Fibroblast of skin of right biceps (primary cell): Measurements from ENCODE around the gene APOB.

Source experiments
- DNase-seq: peaks from one replicate; pipeline ENCODE4 v3.0.0-alpha.2; 2013

The APOB gene

DNA sequence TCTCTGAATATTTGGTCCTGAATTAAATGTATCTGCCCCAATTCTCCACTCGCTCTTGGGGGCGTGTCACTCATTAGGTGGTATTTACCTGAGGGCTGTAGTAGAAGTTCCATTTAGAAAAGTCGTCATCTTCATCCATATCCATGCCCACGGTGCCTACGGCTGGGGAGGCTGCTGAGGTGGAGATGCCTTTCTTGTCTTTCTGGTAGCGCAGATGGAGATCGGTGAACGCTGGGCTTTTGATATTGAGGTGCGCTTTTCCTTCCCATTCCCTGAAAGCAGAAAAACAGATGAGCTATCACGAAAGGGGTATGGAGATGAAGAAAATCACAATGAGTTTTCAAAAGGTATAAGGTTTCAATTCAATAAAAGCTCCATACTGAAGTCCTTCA, 39.7 kb downstream of the APOB start:
- no peak for DNase-seq

DNA sequence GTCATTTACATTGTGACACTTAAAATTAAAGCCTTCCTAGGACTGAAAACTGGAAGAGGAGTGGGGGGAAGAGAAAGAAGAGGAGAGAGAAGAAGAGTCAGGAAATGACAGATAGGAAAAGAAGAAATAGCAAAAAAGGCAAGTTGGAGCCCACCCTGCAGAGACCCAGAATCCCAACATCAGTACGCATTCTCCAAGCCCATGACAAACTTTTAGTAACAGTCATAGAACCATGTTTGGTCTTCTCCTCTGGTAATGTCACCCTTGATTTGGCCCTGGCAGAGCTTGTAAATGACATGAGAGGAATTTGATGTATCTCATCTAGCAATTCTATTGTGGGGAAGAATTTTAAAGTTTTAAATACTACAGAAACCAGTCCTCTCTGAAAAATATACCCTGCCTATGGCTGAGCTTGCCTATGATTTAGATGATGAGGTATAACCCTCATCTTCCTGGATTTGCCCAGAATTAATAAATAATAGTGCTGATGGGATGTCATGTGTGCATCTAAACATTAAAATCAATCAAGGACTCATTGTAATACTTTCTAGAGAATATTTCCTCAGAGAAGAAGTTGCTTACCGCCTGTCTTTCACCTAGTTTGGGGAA, 40.2 kb downstream of the APOB start:
- no peak for DNase-seq

DNA sequence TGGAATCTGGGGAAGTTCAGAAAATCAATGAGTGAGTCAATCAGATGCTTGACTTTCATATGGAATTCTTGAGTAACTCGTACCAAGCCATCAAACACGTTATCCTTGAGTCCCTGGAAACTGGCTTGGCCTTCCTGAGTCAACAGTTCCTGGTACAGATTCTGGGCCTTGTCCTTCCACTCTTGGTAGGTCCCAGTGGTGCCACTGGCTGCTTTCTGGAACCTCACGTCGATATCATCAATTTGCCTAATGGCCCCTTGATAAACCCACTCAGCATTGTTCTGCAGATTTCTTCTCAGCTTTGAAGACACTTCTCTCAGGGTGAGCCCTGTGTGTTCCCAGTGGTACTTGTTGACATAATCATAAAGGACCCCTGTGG, 41.1 kb downstream of the APOB start:
- DNase-seq = no peak

DNA sequence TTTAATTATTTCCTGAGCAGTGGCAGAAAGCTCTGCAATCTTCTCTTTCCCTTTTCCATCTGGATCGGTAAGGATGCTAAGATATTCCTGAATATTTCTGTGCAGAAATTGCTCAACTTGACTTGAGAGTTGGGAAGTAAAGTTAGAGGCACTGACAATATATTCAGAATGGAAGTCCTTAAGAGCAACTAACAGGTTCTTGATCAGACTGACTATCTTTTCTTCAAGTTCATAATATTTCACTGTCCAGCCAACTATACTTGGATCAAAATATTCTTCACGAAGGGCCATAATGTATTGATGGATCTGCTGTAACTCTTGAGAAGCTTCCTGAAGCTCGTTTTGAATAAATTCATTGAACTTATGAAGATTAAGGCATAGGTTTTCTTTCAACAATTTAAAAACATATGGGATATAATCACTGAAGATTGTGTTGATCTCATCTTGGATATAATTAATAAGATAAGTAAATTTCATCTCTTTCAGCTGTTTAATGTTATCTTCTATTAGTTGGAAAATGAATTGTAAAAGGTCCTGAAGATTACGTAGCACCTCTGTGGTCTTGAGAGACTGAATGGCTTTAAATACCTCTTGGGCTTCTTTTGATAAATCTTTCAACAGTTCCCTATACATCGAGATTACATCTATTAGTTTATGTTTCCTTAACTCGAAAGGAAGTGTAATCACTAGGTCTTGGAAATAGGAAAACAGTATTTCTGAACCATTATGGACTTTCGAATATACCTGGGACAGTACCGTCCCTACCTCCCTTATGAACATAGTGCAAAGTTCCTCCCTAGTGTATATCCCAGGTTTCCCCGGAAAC, 41.7 kb downstream of the APOB start:
- no peak for DNase-seq

DNA sequence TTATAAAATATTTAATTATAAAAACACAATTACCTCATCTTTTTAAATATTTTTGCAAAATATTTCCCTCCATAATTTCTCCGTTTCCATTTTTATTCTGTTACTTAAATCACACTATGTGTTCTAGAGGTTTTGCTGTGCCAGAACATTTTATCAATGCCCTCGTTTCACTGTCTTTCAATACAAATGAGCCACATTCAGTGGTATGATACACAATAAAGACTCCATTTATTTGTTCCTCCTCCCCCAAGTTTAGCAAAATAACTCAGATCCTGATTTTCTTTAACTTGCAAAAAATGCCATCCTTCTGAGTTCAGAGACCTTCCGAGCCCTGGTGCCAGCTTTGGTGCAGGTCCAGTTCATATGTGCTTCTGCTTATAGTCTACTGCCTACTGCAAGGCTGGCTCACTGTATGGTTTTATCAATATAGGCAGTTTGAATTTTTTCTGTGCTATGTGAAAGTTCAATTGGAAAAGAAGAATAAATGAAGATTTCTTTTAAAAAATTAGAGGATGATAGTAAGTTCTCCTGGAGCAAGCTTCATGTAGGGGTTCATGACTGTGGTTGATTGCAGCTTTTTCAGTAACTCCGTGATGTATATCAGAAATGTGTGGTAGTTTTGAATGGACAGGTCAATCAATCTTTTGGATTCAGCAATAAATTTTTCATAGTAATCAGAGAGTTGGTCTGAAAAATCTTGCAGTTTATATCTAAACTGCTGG, 42.5 kb downstream of the APOB start:
- DNase-seq = no peak

DNA sequence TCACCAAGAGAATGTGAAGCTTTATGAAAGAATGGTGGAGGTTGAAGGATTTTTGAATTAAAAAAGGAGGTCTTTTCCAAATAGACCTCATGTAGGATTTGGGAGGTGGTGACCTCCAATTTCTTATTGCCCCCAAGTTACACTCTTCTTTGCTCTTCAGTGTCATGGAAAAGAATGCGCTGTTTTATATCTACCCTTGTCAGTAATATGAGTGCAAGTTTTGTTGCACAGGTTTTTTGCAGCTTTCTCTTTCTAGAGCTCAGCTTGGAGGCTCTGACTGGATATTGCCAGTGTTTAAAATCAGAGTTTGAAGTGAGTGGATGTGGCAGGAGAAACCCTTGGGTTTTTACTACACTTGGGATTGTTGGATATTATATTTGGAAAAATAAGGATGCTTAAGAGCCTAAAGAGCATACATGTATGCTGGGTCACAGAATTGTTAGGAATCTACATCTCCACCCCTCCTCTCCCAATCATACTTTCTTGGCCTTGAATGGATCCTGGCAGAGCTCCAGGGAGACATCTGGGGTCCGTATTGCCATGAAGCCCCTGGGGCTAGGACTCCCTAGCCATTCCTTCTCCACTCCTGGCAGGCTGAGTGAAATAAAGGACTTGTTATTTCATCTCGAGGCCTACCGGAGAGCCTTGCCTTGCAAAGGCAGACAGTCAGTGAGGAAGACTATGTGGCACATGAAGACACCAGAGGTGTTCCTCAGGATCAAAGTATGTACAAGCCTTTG, 43.8 kb downstream of the APOB start:
- no peak for DNase-seq

DNA sequence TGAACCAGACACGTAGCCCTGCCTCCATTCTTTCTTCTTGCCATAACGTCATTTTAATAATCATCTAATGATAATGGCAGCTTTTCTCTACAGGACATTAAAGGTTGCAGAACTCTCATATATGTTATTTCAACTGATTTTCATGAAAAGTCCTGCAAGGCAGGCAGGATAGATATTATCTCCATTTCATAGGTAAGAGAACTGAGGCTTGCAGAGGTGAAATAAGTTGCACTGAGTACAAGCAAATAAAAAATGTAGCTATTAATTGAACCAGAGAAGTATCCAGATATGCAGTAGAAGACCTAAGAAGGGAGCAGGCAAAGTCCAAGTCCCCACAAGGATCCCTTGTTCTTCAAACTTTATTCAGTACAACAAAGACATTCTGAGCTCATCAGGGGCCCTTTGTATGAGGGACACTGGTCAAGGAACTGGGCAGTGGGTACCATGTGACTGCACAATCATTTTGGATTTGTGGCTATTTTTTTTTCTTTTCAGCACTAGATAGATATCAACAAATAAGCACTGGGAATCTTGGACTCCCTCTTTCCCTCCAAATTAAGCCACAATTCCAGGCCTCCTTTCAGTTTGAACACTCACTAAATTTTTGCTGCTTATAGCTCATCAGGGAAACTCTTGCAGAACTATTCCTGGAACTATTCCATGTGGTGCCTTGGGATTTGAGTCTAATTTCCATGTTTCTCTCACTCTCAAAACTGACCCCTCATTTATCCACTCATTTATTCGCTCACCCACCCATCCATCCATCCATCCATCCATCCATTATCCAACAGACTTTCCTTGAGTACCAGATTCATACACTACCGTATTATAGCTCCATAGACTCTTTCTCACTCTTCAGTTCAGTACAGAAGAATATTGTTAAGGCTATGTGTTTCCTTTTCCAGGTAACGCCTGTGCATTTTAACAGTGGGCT, 44.6 kb downstream of the APOB start:
- DNase-seq = no peak

DNA sequence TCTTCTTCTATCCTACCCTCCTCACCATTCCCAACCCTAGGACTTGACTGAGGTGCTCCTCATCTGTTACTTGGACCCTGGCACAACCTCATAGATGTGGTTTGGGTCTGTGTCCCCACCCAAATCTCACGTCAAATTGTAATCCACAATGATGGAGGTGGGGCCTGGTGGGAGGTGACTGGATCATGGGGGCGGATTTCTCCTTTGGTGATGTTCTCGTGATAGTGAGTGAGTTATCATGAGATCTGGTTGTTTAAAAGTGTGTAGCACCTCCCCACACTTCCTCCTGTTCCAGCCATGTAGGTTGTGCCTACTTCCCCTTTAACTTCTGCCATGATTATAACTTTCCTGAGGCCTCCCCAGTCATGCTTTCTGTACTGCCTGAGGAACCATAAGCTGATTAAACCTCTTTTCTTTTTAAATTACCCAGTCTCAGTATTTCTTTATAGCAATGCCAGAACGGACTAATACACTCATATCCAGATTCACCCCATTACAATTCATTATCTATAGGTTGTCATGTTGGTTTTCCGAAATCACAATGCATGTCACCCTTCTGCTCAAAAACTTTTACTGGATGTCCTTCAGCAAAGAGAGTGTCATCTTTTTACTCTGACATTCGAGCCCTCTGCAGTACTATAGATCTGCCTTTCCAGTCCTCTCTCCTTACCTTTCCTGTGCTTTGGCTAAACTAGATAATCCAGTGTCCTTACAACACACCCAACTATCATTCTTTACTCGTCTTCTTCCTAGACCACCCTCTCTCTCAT, 45.7 kb downstream of the APOB start:
- DNase-seq = no peak

DNA sequence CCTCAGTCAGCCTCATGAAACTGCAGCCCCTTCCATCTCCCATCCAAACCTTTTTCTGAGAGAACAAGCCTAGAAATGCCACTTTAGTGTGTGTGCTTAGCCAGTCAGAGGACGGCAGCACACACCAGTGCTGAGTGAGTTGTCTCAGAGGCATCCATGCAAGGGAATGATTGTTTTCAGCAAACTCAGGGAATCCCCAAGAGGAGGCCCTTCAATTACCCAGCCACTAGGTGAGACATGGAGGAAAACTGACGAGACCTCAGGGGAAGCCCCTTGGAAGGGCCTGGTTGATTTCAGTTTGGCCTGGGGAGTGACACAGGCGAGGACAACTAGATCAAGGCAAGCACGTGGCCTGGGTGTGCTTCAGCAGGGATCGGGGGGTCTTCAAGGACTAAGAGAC, 49.7 kb downstream of the APOB start:
- no peak for DNase-seq

DNA sequence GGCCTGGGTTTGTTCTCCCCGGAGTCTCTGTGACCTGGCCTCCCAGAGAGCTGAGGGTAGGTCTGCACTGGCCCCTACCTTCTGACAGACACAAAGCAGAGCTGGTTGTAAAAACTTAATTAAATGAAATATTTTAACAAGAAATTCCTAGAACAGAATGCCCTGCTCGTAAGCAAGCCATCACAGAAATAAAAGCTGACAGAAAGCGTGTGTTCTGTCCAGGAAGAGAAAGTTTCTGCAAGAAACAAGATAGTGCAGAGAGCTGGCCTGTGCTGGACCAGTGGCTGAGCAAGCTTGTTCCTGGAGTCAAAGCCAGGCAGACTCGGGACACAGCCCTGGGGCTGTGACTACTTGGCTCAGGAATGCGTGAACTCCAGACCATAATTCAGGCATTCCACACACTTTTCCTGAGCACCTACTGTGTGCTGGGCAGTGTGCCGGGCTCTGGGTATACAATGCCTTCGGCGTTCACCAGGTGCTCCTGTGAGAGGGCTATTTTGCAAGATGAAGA, 51.6 kb downstream of the APOB start:
- peak; percentile 9 for DNase-seq

DNA sequence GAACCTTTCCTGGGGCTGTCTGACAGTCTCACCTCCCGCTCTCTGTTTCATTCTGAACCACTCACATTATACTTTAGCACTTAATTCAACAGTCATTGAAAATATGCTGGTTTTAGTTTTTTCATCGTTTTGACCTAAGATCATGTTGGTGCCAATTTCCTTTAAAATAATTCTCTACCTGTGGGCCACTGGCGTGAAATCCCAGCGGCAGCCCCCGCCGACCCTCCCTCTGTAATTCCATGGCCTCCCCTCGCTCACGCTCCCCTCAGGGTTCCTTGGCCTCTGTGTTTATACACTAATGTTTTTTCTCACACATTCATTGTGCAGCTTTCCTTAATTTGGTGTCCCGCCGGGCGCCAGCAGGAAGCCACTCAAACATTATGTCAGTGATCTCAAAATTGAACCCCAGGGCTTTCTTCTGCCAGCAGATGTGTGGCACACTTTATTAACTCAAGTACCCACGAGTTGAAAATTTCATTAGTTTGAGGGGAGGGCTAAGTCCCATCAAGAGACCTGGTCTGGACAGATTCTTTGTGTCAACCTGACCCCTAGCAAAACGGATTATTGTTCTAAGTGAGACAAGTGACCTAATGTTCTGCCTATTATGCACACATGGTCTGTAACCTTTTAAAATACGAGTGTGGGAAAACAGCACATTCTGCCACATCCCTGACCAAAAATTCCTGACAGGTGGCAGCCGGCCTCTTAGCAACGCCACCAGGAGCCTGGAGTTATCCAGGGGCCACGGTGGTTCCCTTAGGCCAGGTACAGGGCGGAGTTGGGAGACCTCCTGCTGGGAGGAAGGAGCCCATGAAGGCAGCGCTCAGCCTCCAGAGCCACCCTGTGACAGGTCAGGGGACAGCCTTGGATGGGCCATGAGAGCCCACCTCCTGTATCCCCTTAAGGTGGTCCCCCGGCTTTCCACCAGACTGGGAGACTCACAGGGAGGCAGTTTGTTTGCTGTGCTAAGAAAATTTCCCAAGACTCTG, 53.1 kb downstream of the APOB start:
- no peak for DNase-seq

DNA sequence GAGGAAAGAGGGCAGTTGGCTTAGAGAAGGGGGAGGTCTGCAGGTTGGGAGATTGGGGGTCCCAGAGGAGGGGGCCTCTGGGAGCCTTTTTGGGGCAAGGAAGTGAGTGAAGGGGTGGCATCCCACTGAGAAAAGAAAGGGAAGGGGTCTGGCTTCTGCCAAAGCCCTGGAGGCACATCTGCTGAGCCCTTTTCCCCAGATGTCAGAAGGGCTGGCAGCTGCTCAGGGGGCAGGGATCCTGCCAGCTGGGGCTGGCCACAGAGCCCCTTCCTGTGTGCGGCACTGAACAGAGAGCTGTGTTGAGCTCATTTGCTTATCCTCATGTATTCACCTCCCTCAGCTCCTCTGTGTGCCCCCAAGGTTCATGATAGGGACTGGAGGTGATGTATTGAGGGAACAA, 54.5 kb downstream of the APOB start:
- DNase-seq = no peak

DNA sequence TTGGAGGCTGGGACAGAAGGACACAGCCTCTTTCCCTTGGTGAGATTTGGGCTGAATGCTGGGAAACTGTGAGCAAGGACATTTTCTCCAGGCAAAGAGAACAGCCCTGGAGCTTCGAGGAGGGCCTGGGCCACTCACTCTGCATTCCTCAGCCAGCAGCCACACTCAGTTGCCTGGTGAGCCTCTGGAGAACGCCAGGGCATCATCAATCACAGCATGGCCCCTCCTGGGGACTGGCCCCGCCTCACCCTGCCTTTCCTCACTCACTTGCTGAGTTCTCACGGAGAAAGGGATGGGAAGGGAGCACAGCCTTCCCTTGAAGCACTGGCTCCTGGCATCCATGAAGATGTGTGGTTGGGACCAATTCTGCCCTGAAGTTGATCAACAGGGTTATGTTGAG, 55.0 kb downstream of the APOB start:
- no peak for DNase-seq

DNA sequence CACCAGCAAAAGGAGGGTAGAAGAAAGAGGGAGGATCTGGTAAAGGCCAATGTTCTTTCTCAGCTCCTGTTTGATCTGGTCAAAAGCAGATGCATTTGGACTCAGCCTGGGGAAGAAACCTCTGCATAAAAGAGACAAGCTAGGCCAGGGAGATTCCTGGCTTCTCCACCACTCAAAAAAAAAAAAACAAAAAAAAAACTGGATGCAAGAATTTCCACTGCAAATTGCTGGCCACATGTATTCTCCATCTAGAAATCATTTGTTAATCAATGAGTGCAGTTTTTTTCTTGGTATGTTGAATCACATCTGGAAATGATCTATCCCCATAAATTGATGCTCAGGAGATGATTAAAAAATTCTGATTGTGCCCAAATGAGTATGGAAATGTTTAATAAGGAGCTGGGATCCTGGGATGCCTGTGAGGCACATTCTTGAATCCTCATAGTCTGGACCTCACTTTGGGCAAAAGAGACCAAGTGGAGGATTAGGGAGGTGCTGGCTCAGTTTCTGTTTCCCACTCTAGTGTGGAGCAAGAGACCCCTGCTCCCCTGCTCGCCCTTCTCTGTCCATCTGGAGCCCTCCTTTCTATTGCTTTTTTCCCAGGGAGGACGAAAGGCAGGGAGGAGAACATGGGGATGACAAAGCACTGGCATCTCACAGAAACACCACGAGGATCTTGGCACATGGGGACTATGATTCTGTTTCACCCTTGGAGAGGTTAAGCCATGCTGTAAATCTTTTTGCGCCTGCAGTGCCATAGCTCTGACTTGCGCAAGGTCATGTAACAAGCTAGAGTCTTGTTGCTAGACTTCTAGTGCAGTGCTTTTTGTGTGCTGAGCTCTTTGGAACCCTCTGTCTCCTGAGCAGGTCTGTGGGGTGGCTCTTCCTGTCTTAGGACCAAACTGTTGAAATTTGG, 57.6 kb downstream of the APOB start:
- no peak for DNase-seq

DNA sequence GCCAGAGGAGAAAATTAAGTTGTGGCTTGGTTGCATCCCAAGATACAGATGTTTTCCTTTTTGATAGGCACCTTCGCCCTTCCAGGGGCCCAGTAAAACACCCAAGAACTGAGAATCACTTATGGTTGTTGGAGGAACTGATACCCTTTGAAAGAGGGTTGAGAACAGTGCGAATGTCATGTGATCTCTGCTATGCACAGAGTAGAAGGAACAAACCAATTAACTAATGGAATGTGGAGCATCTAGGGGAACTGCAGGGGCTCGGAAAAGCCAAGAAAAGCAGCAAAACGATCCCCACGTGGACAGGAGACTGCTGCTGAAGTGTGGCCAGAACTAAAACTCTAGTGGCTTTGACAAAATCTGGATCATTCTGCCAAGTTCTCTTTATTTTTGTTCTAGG, 58.8 kb downstream of the APOB start:
- no peak for DNase-seq

DNA sequence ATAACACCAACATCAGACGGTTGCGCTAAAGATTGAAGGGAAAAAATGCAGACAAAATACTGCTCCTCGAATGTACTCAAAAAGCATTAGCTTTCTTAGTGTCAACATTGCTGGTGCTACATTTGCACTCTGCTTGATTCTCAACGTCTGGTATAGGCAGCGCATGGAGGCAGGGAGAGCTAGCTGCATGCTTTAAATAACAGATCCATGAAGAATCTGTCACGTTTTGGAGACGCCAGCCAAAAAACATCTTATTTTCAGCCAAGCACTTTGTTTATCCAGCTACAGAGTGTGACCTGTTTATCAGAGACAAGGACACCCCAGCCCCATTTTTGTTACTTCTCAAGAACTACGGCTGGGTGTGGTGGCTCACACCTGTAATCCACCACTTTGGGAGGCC, 59.5 kb downstream of the APOB start:
- no peak for DNase-seq

DNA sequence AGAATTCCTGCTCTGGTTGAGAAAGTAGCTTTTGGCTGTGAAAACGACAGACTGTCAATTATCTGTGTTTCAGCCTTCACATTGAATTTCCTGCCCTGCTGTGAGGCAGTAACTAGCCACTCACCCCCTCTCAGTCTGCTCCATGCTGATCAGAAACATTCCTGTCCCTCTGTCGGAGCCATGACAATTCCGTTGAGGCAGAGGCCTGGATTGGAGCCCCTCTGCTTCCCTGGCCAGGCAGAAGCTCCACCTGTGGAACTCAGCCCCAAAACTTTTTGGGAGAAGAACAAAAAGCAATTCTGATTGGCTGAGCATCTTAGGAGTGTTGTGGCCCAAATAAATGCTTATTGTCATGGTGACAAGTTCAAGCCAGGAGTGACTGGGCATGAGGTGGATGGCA, 60.0 kb downstream of the APOB start:
- DNase-seq = no peak

DNA sequence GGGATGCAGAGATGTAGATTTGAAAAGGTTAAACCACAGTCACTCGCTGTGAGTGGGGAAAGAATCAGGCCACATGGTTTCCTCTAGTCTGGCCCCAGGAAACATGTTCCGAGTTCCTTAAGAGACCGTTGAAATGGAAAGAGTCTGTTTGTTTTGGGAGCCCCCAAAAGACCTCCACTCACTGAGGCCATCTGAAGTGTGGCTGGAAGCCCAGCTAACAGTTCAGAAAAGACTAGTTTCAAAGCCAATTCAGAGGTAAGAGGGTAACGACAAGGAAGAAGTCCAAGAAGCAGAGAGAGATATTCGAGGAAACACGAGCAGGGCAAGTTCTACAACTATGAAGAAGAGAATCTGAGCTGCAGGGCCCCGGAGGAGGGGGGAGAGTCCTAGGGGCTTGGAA, 61.0 kb downstream of the APOB start:
- DNase-seq = no peak
